SU-DHL-6 (cell line): ENCODE results near the gene F12.

ENCODE experiments used
- CTCF ChIP-seq: fragments of 200-600 bp; sonication (generic); IDR thresholded peaks from one replicate; pipeline ENCODE4 v1.5.1; 2017; ENCODE audit warnings: antibody characterized with exemption, mild to moderate bottlenecking, low read length, moderate library complexity; ENCODE audit not compliant: insufficient read depth, poor library complexity, severe bottlenecking
- EZH2phosphoT487 ChIP-seq: fragments of 200-600 bp; sonication (generic), shearing (Covaris generic); conservative IDR thresholded peaks from 2 replicates; pipeline ENCODE4 v1.6.1; 2018; ENCODE audit warnings: mild to moderate bottlenecking, antibody characterized with exemption, low read length, moderate library complexity, mixed read lengths

- TF ChIP-seq CTCF (no peak), EZH2phosphoT487 (no peak)
Observed at GRCh38 chr5:177363565-177363964, 45.8 kb downstream of the F12 start.
